ENCODE results near the gene DNAH2.

The DNAH2 gene

DNA sequence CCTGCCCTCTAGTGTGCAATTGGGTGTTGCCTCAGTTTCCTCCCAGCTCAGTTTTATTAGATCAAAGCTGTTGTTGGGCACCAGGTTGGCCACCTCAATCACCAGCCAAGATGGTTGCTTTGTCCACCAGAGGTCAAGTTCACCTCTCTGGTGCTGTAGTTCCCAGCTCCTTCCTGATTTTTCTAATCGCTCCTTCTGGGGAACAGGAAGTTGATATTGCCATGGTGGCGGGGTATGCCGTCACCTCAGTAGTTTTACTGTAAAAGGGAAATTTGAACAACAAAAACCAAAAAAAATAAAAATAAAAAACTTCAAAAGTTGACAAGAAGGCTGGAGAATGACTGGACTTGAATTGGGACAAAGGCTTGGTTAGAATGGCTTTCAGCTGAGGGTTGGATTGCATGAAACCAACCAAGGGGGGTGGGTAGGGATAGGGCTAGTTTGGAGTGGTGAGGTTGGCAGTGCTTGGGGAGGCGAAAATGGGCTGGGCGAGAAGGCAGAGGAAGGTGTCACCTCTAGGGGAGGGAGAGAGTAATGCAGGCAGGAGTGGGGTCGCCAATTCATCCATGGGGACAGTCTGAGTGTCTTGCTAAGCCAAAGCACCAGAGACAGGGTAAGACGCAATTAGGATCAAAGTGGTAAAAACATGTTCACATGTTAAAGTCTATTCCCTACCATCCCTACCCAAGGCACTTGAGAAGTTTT, 6.3 kb upstream of the DNAH2 start:
- CTCF ChIA-PET, result interaction anchor here (0.7 kb wide), 1 partner anchor 19 kb away, joined by 3 read pairs; no protein-coding TSS in a partner anchor
- TF ChIP-seq L3MBTL2 (conservative IDR thresholded peaks at IDR 0.05) (no peak), ZNF384 (IDR thresholded peaks at IDR 0.05) (no peak), CTBP1 (IDR thresholded peaks at IDR 0.05; ENCODE audit: borderline replicate concordance) (no peak), SP1 (IDR thresholded peaks at IDR 0.05) (no peak), FOXA1 (IDR thresholded peaks at IDR 0.05) (no peak), FOXM1 (IDR thresholded peaks at IDR 0.05; ENCODE audit: borderline replicate concordance) (no peak), NFRKB (IDR thresholded peaks at IDR 0.05) (no peak), TARDBP (IDR thresholded peaks at IDR 0.05) (no peak), SUZ12 (IDR thresholded peaks at IDR 0.05) (no peak), ELF4 (IDR thresholded peaks at IDR 0.05) (no peak), LEF1 (IDR thresholded peaks at IDR 0.05; ENCODE audit: borderline replicate concordance) (no peak)
- DNase-seq (ENCODE audit: extremely low spot score), result peak; percentile 53
- POLR2A ChIA-PET, result interaction anchor here (3.0 kb wide), 1 partner anchor 24 kb away, joined by 8 read pairs; the partner anchor contains the start of genes TP53 and WRAP53

DNA sequence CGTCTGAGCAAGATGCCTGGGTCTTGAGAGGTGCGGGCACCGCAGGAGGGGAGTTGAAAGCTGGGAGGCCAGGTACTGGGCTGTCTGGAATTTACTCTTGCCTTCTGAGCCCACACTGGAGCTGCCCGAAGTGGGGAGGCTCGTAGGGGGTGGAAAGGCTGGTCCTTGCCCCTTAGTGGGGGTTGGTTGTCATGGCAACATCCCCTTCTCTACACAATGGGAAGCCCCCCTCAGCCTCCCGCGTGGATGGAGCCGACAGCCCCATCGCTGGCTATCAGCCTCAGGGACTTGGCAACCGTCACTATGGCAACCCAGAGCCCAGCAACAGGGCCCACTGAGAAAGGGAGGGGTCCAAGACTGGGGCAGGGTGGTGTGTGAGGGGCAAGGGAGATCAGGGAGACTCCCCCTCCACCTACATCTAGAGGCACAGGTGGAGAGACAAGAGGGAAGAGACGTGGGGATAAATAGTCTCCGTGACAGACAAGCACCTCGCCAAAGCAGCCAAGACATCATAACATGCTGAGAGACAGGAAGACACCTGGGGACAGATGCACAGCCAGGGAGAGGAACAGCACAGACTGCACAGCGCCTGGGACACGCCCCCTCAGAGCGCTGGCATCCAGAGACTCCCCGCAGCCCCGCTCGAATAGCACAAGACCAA, 5.3 kb upstream of the DNAH2 start:
- ChIA-PET CTCF (no interaction called here), POLR2A (interaction anchor here (3.0 kb wide), 1 partner anchor 25 kb away, joined by 8 read pairs; the partner anchor contains the start of genes TP53 and WRAP53)
- no peak for DNase-seq (ENCODE audit: extremely low spot score)
- TF ChIP-seq L3MBTL2 (conservative IDR thresholded peaks at IDR 0.05) (no peak), FOXM1 (IDR thresholded peaks at IDR 0.05; ENCODE audit: borderline replicate concordance) (no peak), ARNT (IDR thresholded peaks at IDR 0.05) (no peak), FOXK2 (IDR thresholded peaks at IDR 0.05) (no peak), NFRKB (IDR thresholded peaks at IDR 0.05) (no peak), ZNF384 (IDR thresholded peaks at IDR 0.05) (no peak), TARDBP (IDR thresholded peaks at IDR 0.05) (no peak), CTBP1 (IDR thresholded peaks at IDR 0.05; ENCODE audit: borderline replicate concordance) (no peak), SUZ12 (IDR thresholded peaks at IDR 0.05) (no peak), SP1 (IDR thresholded peaks at IDR 0.05) (no peak)
- TF ChIP-seq, protein P1, sequence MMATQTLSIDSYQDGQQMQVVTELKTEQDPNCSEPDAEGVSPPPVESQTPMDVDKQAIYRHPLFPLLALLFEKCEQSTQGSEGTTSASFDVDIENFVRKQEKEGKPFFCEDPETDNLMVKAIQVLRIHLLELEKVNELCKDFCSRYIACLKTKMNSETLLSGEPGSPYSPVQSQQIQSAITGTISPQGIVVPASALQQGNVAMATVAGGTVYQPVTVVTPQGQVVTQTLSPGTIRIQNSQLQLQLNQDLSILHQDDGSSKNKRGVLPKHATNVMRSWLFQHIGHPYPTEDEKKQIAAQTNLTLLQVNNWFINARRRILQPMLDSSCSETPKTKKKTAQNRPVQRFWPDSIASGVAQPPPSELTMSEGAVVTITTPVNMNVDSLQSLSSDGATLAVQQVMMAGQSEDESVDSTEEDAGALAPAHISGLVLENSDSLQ (IDR thresholded peaks at IDR 0.05), result no peak

DNA sequence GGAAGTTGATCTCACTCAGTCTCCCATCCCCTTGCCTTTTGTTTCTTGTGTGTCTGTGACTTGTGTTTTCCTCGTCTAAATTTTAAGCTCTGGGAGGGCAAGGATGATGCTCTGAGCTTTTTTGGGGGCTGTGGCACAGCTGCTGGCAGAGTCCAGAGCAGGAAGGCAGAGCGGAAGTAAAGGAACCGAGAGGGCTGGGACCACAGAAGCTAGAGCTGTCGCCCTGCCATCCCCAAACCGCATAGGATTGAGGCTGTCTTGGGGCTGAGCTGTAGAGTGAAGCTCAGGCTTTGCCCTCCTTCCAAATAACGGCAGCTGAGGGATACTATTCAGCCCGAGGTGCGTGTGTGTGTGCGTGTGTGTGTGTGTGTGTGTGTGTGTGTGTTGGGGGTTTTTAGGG, 3.8 kb upstream of the DNAH2 start:
- POLR2A ChIA-PET, result interaction anchor here (1.0 to 2.4 kb wide), 4 partner anchors 9 to 28 kb away, joined by 3 to 8 read pairs (median 3); partner anchors contain the start of genes EFNB3 and WRAP53
- no peak for TF ChIP-seq LEF1 (IDR thresholded peaks at IDR 0.05; ENCODE audit: borderline replicate concordance)
- no peak for TF ChIP-seq ELF4 (IDR thresholded peaks at IDR 0.05)
- TF ChIP-seq L3MBTL2 (conservative IDR thresholded peaks at IDR 0.05), result no peak
- TF ChIP-seq, protein P1 (IDR thresholded peaks at IDR 0.05), result no peak
- no peak for TF ChIP-seq FOXK2 (IDR thresholded peaks at IDR 0.05)
- TF ChIP-seq HDGF (IDR thresholded peaks at IDR 0.05; ENCODE audit: borderline replicate concordance), result no peak
- no peak for TF ChIP-seq FOXA1 (IDR thresholded peaks at IDR 0.05)
- TF ChIP-seq SUZ12 (IDR thresholded peaks at IDR 0.05), result no peak
- TF ChIP-seq FOXM1 (IDR thresholded peaks at IDR 0.05; ENCODE audit: borderline replicate concordance), result no peak
- TF ChIP-seq BHLHE40 (IDR thresholded peaks at IDR 0.05; ENCODE audit: borderline replicate concordance), result no peak
- no peak for TF ChIP-seq SP1 (IDR thresholded peaks at IDR 0.05)
- no peak for TF ChIP-seq TARDBP (IDR thresholded peaks at IDR 0.05)
- no peak for TF ChIP-seq ZNF384 (IDR thresholded peaks at IDR 0.05)
- no peak for TF ChIP-seq CTBP1 (IDR thresholded peaks at IDR 0.05; ENCODE audit: borderline replicate concordance)
- TF ChIP-seq ARNT (IDR thresholded peaks at IDR 0.05), result no peak
- no peak for TF ChIP-seq NFRKB (IDR thresholded peaks at IDR 0.05)
- DNase-seq (ENCODE audit: extremely low spot score), result no peak
- CTCF ChIA-PET, result interaction anchor here (2.0 kb wide), 1 partner anchor 26 kb away, joined by 8 read pairs; the partner anchor contains the start of gene TP53

DNA sequence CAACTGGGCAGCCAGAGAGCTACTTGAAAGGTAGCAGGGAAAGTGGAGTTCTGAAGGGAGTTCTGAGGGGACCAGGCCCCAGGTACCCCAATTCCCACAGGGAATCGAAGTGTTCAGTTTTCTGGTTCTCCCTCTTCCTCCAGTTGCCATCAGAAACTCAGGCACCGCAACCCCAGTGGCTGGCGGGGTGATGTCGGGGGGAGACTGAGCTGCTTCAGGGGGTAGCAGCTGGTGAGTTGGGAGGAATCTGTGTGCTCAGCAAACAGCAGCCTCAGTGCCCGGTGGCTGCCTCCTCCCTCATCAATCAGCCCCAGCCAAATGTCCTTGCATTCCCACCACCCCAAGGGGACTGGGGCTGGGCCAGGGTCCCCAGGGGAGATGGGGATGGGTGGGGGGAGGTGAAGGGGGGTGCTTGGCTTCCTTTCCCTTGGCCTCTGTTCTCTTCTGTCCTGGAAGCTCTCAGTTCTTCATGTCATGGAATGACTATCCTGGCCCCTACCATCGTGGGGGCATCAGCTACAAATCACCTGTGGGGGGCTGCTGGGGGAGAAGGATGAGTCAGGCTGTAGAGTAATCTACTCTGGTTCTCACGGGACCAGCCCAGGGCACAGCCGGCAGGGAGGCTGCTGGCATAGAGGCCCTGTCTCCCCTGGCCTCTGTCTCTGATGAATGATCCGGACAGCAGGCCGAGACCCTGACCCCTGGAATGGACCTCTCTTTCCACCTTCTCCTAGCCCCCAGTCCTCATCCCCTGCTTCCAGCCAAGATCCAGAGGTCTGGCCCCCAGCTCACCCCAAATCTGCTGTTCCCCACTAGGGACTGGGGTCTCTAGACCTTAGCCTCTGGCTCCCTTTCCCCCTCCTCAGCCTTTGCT, 2.6 kb upstream of the DNAH2 start:
- ChIA-PET CTCF (interaction anchor here (0.5 to 2.0 kb wide), 2 partner anchors 27 to 83 kb away, joined by 3 to 8 read pairs; partner anchors contain the start of gene TP53), POLR2A (interaction anchor here (0.7 to 3.0 kb wide), 6 partner anchors 8 to 29 kb away, joined by 3 to 19 read pairs (median 4); partner anchors contain the start of genes TP53 and WRAP53)
- no peak for DNase-seq (ENCODE audit: extremely low spot score)
- no peak for TF ChIP-seq ARNT (IDR thresholded peaks at IDR 0.05)
- no peak for TF ChIP-seq LEF1 (IDR thresholded peaks at IDR 0.05; ENCODE audit: borderline replicate concordance)
- TF ChIP-seq, protein P1 (IDR thresholded peaks at IDR 0.05), result no peak
- TF ChIP-seq FOXK2 (IDR thresholded peaks at IDR 0.05), result no peak
- TF ChIP-seq FOXA1 (IDR thresholded peaks at IDR 0.05), result no peak
- no peak for TF ChIP-seq TARDBP (IDR thresholded peaks at IDR 0.05)
- no peak for TF ChIP-seq SUZ12 (IDR thresholded peaks at IDR 0.05)
- no peak for TF ChIP-seq CTBP1 (IDR thresholded peaks at IDR 0.05; ENCODE audit: borderline replicate concordance)
- no peak for TF ChIP-seq BHLHE40 (IDR thresholded peaks at IDR 0.05; ENCODE audit: borderline replicate concordance)
- TF ChIP-seq ELF4 (IDR thresholded peaks at IDR 0.05), result no peak
- no peak for TF ChIP-seq HDGF (IDR thresholded peaks at IDR 0.05; ENCODE audit: borderline replicate concordance)
- TF ChIP-seq SP1 (IDR thresholded peaks at IDR 0.05), result no peak
- TF ChIP-seq L3MBTL2 (conservative IDR thresholded peaks at IDR 0.05), result no peak
- no peak for TF ChIP-seq FOXM1 (IDR thresholded peaks at IDR 0.05; ENCODE audit: borderline replicate concordance)
- no peak for TF ChIP-seq NFRKB (IDR thresholded peaks at IDR 0.05)
- no peak for TF ChIP-seq ZNF384 (IDR thresholded peaks at IDR 0.05)

Data from HEK293T (cell line).